NCI-H1092 treated with DMSO at 0.1 percent for 48 hours (cell line): ENCODE data around the gene STX18.

Experiments
- DNase-seq: peaks from one replicate; lab custom pipeline; 2025; lab: John Stamatoyannopoulos, UW

The STX18 gene

DNA sequence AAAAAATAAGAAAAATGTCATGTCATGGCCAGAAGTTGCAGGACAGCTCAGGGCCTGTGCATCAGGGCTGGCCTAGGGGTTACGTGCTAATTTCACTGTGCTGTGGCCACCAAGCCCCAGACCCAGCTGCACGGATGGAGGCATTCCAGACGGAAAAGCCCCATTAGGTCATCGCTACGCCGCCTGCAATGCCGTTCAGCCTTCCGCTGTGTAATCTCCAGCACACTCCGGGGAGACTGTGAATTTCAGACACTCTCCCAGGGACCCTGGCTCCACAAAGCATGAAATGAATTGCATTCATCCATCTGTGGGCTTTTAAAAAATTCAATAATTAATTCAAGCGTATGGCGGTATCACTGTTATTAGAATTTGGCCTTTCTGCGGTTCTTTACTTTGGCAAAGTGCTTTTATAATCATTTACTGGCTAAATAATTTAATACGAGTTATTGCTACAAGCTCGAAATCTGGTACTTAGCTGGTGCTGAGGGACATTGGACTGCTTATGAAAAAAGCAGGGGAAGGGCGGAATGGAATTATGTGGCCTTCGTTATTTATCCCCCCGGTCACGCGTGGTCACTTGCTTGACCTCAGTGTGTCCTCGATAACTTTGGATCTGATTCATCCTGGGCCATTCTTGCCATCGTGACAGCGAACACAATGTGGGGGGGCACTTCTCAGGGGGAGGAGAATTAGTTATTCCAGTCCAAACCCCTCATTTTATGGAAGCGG, 164.0 kb downstream of the STX18 start:
- no peak for DNase-seq

GRCh38 chr4:4377191-4377590, 164.7 kb downstream of the STX18 start:
- no peak for DNase-seq

DNA sequence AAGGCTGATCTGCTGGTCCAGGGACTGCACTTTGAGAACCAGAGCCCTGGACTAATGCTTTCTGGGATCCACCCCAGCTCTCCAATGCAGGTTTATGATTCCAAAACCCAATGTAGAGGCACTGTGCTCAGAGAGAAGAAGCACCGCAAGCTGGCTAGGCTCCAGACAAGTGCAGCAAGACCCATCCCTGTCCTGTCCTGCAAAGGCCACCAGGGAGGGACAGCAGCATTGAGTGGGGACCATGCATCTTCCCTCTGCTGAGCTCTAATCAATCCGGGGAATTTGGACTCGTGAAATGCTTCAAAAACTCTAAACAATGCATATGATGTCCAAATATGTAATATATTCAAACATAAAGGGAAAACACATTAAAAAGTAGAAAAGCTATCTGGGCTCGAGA, 165.8 kb downstream of the STX18 start:
- DNase-seq: no peak

DNA sequence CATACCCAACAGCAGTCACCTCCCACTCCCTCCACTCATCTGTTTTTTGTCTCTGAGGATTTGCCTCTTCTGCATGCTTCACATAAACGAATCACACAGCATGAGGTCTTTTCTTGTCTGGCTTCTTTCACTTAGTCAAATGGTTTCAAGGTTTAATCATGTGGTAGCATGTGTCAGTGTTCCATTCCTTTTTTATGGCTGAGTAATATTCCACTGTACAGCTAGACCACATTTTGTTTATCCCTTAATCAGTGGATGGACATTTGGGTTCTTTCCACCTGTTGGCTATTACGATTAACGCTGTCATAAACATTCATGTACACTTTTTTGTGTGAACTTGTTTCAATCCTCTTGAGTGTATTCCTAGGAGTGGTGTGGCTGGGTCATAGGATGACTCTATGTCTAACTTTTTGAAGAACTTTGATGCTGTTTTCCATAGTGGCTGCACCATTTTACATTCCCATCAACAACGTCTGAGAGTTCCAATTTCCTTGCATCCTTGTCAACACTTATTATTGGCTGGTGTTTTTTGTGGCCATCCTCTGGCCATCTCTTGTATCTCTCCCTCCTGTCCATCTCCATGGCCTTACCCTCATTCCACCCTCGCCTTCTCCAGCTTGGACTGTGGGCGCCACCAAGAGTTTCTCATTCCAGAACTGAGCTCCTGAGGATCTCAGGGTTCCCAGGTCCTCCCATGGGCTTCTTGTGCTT, 167.3 kb downstream of the STX18 start:
- no peak for DNase-seq
